ENCODE results near the gene TYW1.

GRCh38 chr7:67033251-67033650 is 36.6 kb downstream of the TYW1 start:
- TF ChIP-seq CTCF (IDR thresholded peaks at IDR 0.05), result no peak
- no peak for TF ChIP-seq POLR2A (IDR thresholded peaks at IDR 0.05)
